Omental fat pad (tissue), 4 donors: ENCODE results near the gene SLC22A15. TPM values are rescaled to one million over a fixed set of nuclear protein-coding genes. Genes with fewer than 3 reads are reported as not detected.

ENCODE experiments used
- ATAC-seq: fragments of 150-250 bp; one replicate; pipeline ENCODE4 v1.9.1; 2016; ENCODE audit warnings: mild to moderate bottlenecking, moderate library complexity; ENCODE audit not compliant: low FRiP score
- DNase-seq: peaks from one replicate; pipeline ENCODE4 v3.0.0-alpha.2; 2019; ENCODE audit warnings: low spot score
- CTCF ChIP-seq, 3 donors: fragments of 450-650 bp; IDR thresholded peaks; one replicate each; pipeline ENCODE4 v1.5.1; 2016 to 2017; ENCODE audit warnings: antibody characterized with exemption in 3 of 3, mild to moderate bottlenecking in 3 of 3, moderate library complexity in 2 of 3
- total RNA-seq, 4 donors: library from RNA; depleted of rRNA; stranded (reverse); fragments of >200 nt; gene quantifications; one replicate each; pipeline ENCODE4 v1.1.0, GENCODE V29; 2016

Gene SLC22A15
- total RNA-seq, 4 donors from 2014 or later = 2.4 to 8.3 (median 6.2) TPM

GRCh38 chr1:115949156-115949555, 27.2 kb upstream of the SLC22A15 start:
- TF ChIP-seq CTCF (IDR thresholded peaks at IDR 0.05) = no peak

GRCh38 chr1:115951560-115951959, 24.8 kb upstream of the SLC22A15 start:
- TF ChIP-seq CTCF (IDR thresholded peaks at IDR 0.05) = no peak
- no peak for ATAC-seq
- DNase-seq = no peak

More at GRCh38 chr1:115949156-115949555, 27.2 kb upstream of the SLC22A15 start:
- no peak for ATAC-seq
- DNase-seq = no peak

DNA sequence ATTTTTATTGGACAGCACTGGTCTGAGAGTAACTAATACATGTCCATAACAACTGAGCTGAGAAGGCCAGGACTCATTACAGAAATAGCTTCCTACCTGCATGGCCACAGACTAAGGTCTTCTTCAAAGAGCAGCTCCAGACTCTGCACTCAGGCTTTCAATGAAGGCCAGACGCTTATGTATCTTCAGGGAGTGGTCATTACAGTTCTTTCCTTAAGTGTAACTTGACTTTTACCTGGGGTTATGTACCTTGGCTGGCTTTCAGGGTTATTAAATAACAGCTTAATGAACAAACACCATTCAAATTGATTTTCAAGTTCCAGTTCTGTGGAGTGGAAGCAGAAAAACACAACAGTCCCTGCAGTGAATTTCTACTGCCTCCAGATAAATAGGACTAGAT, 23.8 kb upstream of the SLC22A15 start:
- ATAC-seq = no peak
- no peak for TF ChIP-seq CTCF (IDR thresholded peaks at IDR 0.05)
- no peak for DNase-seq

- DNase-seq (no peak), ATAC-seq (no peak)
- TF ChIP-seq CTCF (IDR thresholded peaks at IDR 0.05) = no peak
Observed at GRCh38 chr1:115953180-115953579, 23.1 kb upstream of the SLC22A15 start.

- DNase-seq (no peak), ATAC-seq (no peak)
- TF ChIP-seq CTCF (IDR thresholded peaks at IDR 0.05) = no peak
Observed at GRCh38 chr1:115954684-115955083, 21.6 kb upstream of the SLC22A15 start.

- ATAC-seq = no peak
- TF ChIP-seq CTCF (IDR thresholded peaks at IDR 0.05) = no peak
Observed at GRCh38 chr1:115955228-115955627, 21.1 kb upstream of the SLC22A15 start.

DNA sequence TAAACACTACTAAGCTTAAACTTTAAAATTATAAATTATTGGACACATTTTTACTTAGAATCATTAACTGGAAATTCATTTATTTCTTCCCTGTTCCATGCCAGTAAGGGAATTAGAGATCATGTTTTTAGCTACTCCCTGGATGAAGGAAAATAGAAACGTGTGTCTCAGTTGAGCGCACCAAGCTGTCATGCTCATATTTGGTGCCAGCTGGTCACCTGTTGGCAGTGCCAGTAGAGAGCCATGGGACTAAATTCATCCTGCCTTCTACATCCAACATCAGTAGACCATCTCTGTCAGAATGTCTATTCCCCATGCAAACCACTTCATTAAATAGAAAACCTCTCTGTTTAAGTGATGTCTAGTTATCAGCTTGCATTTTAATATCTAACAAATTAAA, 17.4 kb upstream of the SLC22A15 start:
- DNase-seq = no peak
- ATAC-seq = no peak
- TF ChIP-seq CTCF (IDR thresholded peaks at IDR 0.05) = no peak

More at GRCh38 chr1:115955228-115955627, 21.1 kb upstream of the SLC22A15 start:
- no peak for DNase-seq
